ENCODE results near the gene DISC1.

DNA sequence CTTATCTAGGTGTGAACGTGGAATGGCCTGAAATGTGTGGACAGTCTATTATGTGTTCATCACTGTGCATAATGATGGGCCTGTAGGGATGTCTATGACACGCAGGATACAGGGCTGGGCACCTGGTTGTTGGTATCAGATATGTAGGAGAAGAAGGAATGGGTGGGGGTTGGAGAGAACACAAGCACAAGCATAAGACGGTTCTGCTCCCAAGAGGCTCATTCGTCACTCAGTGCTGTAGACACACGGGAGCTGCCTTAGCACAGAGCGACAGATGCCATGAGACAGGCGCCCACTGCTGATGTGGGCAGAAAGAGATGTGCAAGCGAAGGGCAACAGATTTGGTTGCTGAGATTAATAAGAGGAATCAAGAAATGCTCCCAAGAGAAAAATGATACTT is 256.2 kb downstream of the DISC1 start:
- TF ChIP-seq, protein P1, sequence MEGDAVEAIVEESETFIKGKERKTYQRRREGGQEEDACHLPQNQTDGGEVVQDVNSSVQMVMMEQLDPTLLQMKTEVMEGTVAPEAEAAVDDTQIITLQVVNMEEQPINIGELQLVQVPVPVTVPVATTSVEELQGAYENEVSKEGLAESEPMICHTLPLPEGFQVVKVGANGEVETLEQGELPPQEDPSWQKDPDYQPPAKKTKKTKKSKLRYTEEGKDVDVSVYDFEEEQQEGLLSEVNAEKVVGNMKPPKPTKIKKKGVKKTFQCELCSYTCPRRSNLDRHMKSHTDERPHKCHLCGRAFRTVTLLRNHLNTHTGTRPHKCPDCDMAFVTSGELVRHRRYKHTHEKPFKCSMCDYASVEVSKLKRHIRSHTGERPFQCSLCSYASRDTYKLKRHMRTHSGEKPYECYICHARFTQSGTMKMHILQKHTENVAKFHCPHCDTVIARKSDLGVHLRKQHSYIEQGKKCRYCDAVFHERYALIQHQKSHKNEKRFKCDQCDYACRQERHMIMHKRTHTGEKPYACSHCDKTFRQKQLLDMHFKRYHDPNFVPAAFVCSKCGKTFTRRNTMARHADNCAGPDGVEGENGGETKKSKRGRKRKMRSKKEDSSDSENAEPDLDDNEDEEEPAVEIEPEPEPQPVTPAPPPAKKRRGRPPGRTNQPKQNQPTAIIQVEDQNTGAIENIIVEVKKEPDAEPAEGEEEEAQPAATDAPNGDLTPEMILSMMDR (IDR thresholded peaks at IDR 0.05) = no peak
- TF ChIP-seq EZH2 (IDR thresholded peaks at IDR 0.05; ENCODE audit: borderline replicate concordance, insufficient read depth, low read depth, low read length, poor library complexity, severe bottlenecking) = no peak
